Trophoblast cell (in vitro differentiated cells and primary cell): Measurements from ENCODE around the gene STARD13.
A peak's percentile ranks its signal among the peaks of the same experiment; 100 is the strongest.

Source experiments
- DNase-seq, 2 donors: peaks; one replicate each; pipeline ENCODE4 v3.0.0-alpha.2; 2016
- H2AFZ ChIP-seq: 2 replicates; pipeline ENCODE4 v1.6.1; 2013; ENCODE audit warnings: low read length, moderate library complexity, mild to moderate bottlenecking; ENCODE audit not compliant: insufficient read depth, poor library complexity
- H2AK5ac ChIP-seq: 2 replicates; pipeline ENCODE4 v1.6.1; 2013; ENCODE audit warnings: mild to moderate bottlenecking, low read length
- H2BK120ac ChIP-seq: 2 replicates; pipeline ENCODE4 v1.6.1; 2013; ENCODE audit warnings: low read length, mild to moderate bottlenecking, moderate library complexity; ENCODE audit not compliant: insufficient read depth, poor library complexity
- H2BK12ac ChIP-seq: 2 replicates; pipeline ENCODE4 v1.6.1; 2013; ENCODE audit warnings: mild to moderate bottlenecking, low read length, moderate library complexity
- H2BK5ac ChIP-seq: 2 replicates; pipeline ENCODE4 v1.6.1; 2013; ENCODE audit warnings: low read length, low read depth, moderate library complexity, mild to moderate bottlenecking; ENCODE audit not compliant: poor library complexity
- H3K14ac ChIP-seq: 2 replicates; pipeline ENCODE4 v1.6.1; 2013; ENCODE audit warnings: mild to moderate bottlenecking, low read length
- H3K18ac ChIP-seq: 2 replicates; pipeline ENCODE4 v1.6.1; 2013; ENCODE audit warnings: mild to moderate bottlenecking, low read length
- H3K23ac ChIP-seq: 2 replicates; pipeline ENCODE4 v1.6.1; 2013; ENCODE audit warnings: low read length
- H3K27ac ChIP-seq: 2 replicates; pipeline ENCODE4 v1.5.1; 2013; ENCODE audit warnings: low read depth, mild to moderate bottlenecking, inconsistent platforms, low read length, moderate library complexity
- H3K27me3 ChIP-seq: 2 replicates; pipeline ENCODE4 v1.6.1; 2013; ENCODE audit warnings: inconsistent platforms, mild to moderate bottlenecking, low read length, moderate library complexity; ENCODE audit not compliant: insufficient read depth
- H3K36me3 ChIP-seq, 2 experiments: 1 replicate in 1 of 2; 2 replicates in 1 of 2; pipeline ENCODE4 v1.6.1; 2013; ENCODE audit warnings: low read length in 2 of 2, mild to moderate bottlenecking in 2 of 2, moderate library complexity in 1 of 2; ENCODE audit not compliant: insufficient read depth in 2 of 2, control insufficient read depth in 1 of 2
- H3K4ac ChIP-seq: 2 replicates; pipeline ENCODE4 v1.6.1; 2013; ENCODE audit warnings: low read depth, mild to moderate bottlenecking, low read length, moderate library complexity
- H3K4me1 ChIP-seq, 2 experiments: 1 replicate in 1 of 2; 2 replicates in 1 of 2; pipeline ENCODE4 v1.6.1; 2013; ENCODE audit warnings: low read length in 2 of 2, mild to moderate bottlenecking in 2 of 2, moderate library complexity in 1 of 2; ENCODE audit not compliant: insufficient read depth in 2 of 2, control insufficient read depth in 1 of 2
- H3K4me2 ChIP-seq: 2 replicates; pipeline ENCODE4 v1.6.1; 2013; ENCODE audit warnings: inconsistent platforms, mild to moderate bottlenecking, low read length, moderate library complexity
- H3K4me3 ChIP-seq: 2 replicates; pipeline ENCODE4 v1.5.1; 2013; ENCODE audit warnings: mild to moderate bottlenecking, low read depth, low read length, inconsistent platforms
- H3K79me1 ChIP-seq: one replicate; pipeline ENCODE4 v1.6.1; 2013; ENCODE audit warnings: low read length
- H3K79me2 ChIP-seq: 2 replicates; pipeline ENCODE4 v1.6.1; 2013; ENCODE audit warnings: low read length, mild to moderate bottlenecking; ENCODE audit not compliant: control insufficient read depth, insufficient read depth, poor library complexity
- H3K9ac ChIP-seq: 2 replicates; pipeline ENCODE4 v1.6.1; 2013; ENCODE audit warnings: mild to moderate bottlenecking, low read length
- H3K9me3 ChIP-seq: 2 replicates; pipeline ENCODE4 v1.6.1; 2013; ENCODE audit warnings: low read depth, mild to moderate bottlenecking, control low read depth, inconsistent platforms, low read length; ENCODE audit not compliant: insufficient read depth
- H4K12ac ChIP-seq: 2 replicates; pipeline ENCODE4 v1.6.1; 2013; ENCODE audit warnings: low read depth, mild to moderate bottlenecking, low read length, moderate library complexity
- H4K8ac ChIP-seq: 2 replicates; pipeline ENCODE4 v1.6.1; 2013; ENCODE audit warnings: low read depth, mild to moderate bottlenecking, low read length, moderate library complexity
- H4K91ac ChIP-seq: one replicate; pipeline ENCODE4 v1.6.1; 2013; ENCODE audit warnings: low read depth, mild to moderate bottlenecking, low read length, moderate library complexity
- WGBS: extraction: QIAGEN DNeasy Blood & Tissue Kit; methylation state at CpG from one replicate; pipeline ENCODE4 v1.1.7; 2013; ENCODE audit warnings: missing lambda C conversion rate; ENCODE audit not compliant: insufficient read length, insufficient coverage; ENCODE audit errors: extremely low coverage; 5-methylcytosine and 5-hydroxymethylcytosine counted together

STARD13 gene

DNA sequence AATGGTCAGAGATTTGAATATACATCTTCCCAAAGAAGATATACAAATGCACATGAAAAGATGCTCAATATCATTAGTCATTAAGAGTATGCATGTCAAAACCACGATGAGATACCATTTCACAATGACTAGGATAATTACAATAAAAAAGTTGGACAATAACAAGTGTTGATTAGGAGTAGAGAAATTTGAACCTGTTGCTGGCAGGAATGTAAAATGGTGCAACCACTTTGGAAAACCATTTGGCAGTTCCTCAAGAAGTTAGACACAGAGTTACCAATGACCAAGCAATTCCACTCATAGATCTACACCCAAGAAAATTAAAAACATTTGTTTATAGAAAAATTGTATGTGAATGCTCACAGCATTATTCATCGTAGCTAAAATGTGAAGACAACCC, 33.2 kb upstream of the STARD13 start:
- H3K18ac ChIP-seq, result no peak overlapping the region
- H3K79me2 ChIP-seq, result no peaks in the 10 kb centered on the region
- H2BK120ac ChIP-seq, result no peak overlapping the region
- H3K9ac ChIP-seq, result no peak overlapping the region
- H3K14ac ChIP-seq, result no peak overlapping the region
- no peaks in the 10 kb centered on the region for H3K79me1 ChIP-seq
- no peak overlapping the region for H2AFZ ChIP-seq
- no peak overlapping the region for H4K12ac ChIP-seq
- H2BK5ac ChIP-seq, result no peak overlapping the region
- no peak overlapping the region for H3K27ac ChIP-seq
- H3K36me3 ChIP-seq, result no peaks in the 10 kb centered on the region
- H2BK12ac ChIP-seq, result no peak overlapping the region
- H4K8ac ChIP-seq, result no peak overlapping the region
- no peak overlapping the region for H3K4me3 ChIP-seq
- H3K23ac ChIP-seq, result no peak overlapping the region
- peaks cover 2 to 3% of the 10 kb centered on the region in 2 experiments for H3K4me1 ChIP-seq
- no peak overlapping the region for H3K4ac ChIP-seq
- DNase-seq, result no peak
- no peaks in the 10 kb centered on the region for H3K9me3 ChIP-seq
- H2AK5ac ChIP-seq, result no peak overlapping the region
- no CpG with 5 or more reads among the region's 2 CpGs for WGBS
- H3K4me2 ChIP-seq, result no peak overlapping the region
- no peaks in the 10 kb centered on the region for H3K27me3 ChIP-seq
- no peak overlapping the region for H4K91ac ChIP-seq

GRCh38 chr13:33318037-33318436, 32.5 kb upstream of the STARD13 start:
- H2AFZ ChIP-seq, result no peak overlapping the region
- no peak overlapping the region for H2BK5ac ChIP-seq
- H3K79me2 ChIP-seq, result no peaks in the 10 kb centered on the region
- H3K14ac ChIP-seq, result no peak overlapping the region
- no peaks in the 10 kb centered on the region for H3K9me3 ChIP-seq
- no peak overlapping the region for H3K18ac ChIP-seq
- no peak overlapping the region for H3K4ac ChIP-seq
- H4K8ac ChIP-seq, result no peak overlapping the region
- WGBS, result no CpG with 5 or more reads among the region's 3 CpGs
- H4K12ac ChIP-seq, result no peak overlapping the region
- no peaks in the 10 kb centered on the region for H3K79me1 ChIP-seq
- no peak overlapping the region for H2BK12ac ChIP-seq
- peaks cover 2 to 3% of the 10 kb centered on the region in 2 experiments for H3K4me1 ChIP-seq
- H3K4me3 ChIP-seq, result no peak overlapping the region
- H3K27me3 ChIP-seq, result no peaks in the 10 kb centered on the region
- H2AK5ac ChIP-seq, result no peak overlapping the region
- H3K36me3 ChIP-seq, result no peaks in the 10 kb centered on the region
- no peak overlapping the region for H3K9ac ChIP-seq
- DNase-seq, result no peak
- H4K91ac ChIP-seq, result no peak overlapping the region
- no peak overlapping the region for H3K27ac ChIP-seq
- H3K23ac ChIP-seq, result no peak overlapping the region
- no peak overlapping the region for H3K4me2 ChIP-seq
- H2BK120ac ChIP-seq, result no peak overlapping the region

DNA sequence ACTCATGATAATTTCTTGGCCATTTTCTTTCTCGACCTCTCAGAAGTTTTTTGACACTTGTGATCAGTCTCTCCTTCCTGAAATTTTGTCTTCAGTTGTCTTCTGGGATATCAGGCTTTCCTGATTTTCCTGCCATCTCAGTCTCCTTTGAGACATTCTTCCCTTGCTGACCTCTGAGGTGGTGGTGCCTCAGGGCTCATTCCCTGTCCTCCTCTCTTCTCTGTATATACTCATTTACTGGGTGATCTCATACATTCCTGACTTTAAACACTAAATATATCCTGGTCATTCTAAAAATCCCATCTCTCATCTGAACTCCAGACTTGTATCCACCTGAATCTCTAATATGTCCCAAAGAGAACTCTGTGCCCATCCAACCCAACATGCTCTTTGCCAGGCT, 31.3 kb upstream of the STARD13 start:
- Histone ChIP-seq H2BK5ac (no peak overlapping the region), H3K4ac (no peak overlapping the region), H3K14ac (no peak overlapping the region), H3K79me2 (no peaks in the 10 kb centered on the region), H3K4me1 (peaks cover 2 to 3% of the 10 kb centered on the region in 2 experiments), H3K9me3 (no peaks in the 10 kb centered on the region), H2AFZ (no peak overlapping the region), H2AK5ac (no peak overlapping the region), H3K18ac (no peak overlapping the region), H4K12ac (no peak overlapping the region), H3K4me2 (no peak overlapping the region), H3K23ac (no peak overlapping the region), H2BK120ac (no peak overlapping the region), H3K79me1 (no peaks in the 10 kb centered on the region), H4K8ac (no peak overlapping the region), H3K4me3 (no peak overlapping the region), H3K36me3 (no peaks in the 10 kb centered on the region), H4K91ac (no peak overlapping the region), H3K27me3 (no peaks in the 10 kb centered on the region), H2BK12ac (no peak overlapping the region), H3K27ac (no peak overlapping the region), H3K9ac (no peak overlapping the region)
- DNase-seq, result peak; percentile 29 to 56
- no CpG with 5 or more reads among the region's 1 CpG for WGBS

DNA sequence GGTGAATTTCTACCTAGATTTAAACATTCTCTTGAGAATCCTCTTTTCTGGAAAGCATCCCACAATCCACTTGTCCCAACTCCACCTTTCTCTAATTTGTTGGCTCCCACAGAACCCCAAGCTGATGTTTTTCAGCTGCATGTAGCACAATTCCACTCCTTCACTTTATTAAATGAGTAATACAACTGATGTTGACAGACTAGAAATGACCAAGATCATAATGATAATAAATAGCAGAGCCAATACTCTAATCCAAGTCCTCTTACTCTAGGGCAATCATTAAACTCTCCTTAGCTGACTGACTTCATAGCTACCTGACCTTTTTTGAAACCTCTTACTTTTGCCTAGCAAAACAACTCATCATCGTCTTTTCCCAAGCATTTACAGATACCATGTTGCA, 27.9 kb upstream of the STARD13 start:
- no peak for DNase-seq
- H3K9me3 ChIP-seq, result no peaks in the 10 kb centered on the region
- no peaks in the 10 kb centered on the region for H3K79me1 ChIP-seq
- H4K12ac ChIP-seq, result no peak overlapping the region
- peaks cover 2 to 3% of the 10 kb centered on the region in 2 experiments for H3K4me1 ChIP-seq
- no peak overlapping the region for H4K91ac ChIP-seq
- WGBS, result no CpG with 5 or more reads among the region's 1 CpG
- H3K9ac ChIP-seq, result no peak overlapping the region
- no peak overlapping the region for H3K14ac ChIP-seq
- no peak overlapping the region for H4K8ac ChIP-seq
- no peaks in the 10 kb centered on the region for H3K79me2 ChIP-seq
- no peak overlapping the region for H3K4ac ChIP-seq
- H3K27ac ChIP-seq, result no peak overlapping the region
- H3K36me3 ChIP-seq, result no peaks in the 10 kb centered on the region
- H3K27me3 ChIP-seq, result no peaks in the 10 kb centered on the region
- no peak overlapping the region for H2AK5ac ChIP-seq
- no peak overlapping the region for H2BK5ac ChIP-seq
- no peak overlapping the region for H3K4me3 ChIP-seq
- no peak overlapping the region for H2BK120ac ChIP-seq
- no peak overlapping the region for H3K23ac ChIP-seq
- H3K18ac ChIP-seq, result no peak overlapping the region
- H2AFZ ChIP-seq, result no peak overlapping the region
- H3K4me2 ChIP-seq, result no peak overlapping the region
- no peak overlapping the region for H2BK12ac ChIP-seq
